Measurements from ENCODE around the gene DPP4. TPM values are rescaled to one million over a fixed set of nuclear protein-coding genes. Genes with fewer than 3 reads are reported as not detected.
"Not testable (repeated sequence)": the region's sequence is repeated elsewhere in the genome, so short reads cannot be mapped to it uniquely, and the experiment has no call there.

DPP4 gene
- polyA plus RNA-seq, 2 of the 4 experiments (the other 2 are of a cell fraction) = 0.17 to 0.27 TPM

DNA sequence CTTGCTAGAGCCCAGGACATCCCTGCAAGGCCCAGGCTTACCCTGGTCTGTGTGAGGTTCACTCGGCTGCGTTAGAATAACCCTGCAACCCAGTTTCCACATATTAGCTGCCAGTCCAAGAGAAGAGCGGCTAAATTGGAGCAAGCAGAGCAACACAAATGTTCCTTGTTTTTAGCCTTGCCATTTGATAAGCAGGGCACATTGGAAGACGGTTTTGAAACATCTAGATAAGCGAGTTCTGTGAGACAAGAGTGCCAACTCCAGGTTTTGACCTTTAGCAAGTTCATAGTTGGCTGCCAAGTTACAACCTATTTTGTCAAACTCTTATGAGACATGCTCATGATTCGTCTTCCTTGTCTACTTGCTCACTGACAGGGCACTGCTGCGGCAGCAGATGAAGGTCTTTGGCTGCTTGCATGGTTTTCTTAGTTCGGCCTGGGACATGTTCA is 23.5 kb downstream of the DPP4 start:
- CTCF ChIA-PET = no interaction called here
- Histone ChIP-seq H3K4me2 (no peak overlapping the region), H3K27ac (no peak overlapping the region), H3K9me3 (no peaks in the 10 kb centered on the region), H3K4me3 (no peak overlapping the region), H3K4me1 (no peaks in the 10 kb centered on the region)
- no peak for DNase-seq (ENCODE audit: low read depth in 1 of 2, low spot score in 1 of 2)
- FAIRE-seq = no peak
- POLR2A ChIA-PET = no interaction called here
- WGBS (ENCODE audit: missing lambda C conversion rate) = 67% methylated on average over 8 of the region's 8 CpGs
- no peak for ATAC-seq
- no peak for TF ChIP-seq POLR2A (IDR thresholded peaks at IDR 0.05; ENCODE audit: low read length)
- TF ChIP-seq, protein P1, sequence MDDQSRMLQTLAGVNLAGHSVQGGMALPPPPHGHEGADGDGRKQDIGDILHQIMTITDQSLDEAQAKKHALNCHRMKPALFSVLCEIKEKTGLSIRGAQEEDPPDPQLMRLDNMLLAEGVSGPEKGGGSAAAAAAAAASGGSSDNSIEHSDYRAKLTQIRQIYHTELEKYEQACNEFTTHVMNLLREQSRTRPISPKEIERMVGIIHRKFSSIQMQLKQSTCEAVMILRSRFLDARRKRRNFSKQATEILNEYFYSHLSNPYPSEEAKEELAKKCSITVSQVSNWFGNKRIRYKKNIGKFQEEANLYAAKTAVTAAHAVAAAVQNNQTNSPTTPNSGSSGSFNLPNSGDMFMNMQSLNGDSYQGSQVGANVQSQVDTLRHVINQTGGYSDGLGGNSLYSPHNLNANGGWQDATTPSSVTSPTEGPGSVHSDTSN (IDR thresholded peaks at IDR 0.05) = no peak
- TF ChIP-seq HDAC2 (IDR thresholded peaks at IDR 0.05) = no peak
- TF ChIP-seq, protein P2, sequence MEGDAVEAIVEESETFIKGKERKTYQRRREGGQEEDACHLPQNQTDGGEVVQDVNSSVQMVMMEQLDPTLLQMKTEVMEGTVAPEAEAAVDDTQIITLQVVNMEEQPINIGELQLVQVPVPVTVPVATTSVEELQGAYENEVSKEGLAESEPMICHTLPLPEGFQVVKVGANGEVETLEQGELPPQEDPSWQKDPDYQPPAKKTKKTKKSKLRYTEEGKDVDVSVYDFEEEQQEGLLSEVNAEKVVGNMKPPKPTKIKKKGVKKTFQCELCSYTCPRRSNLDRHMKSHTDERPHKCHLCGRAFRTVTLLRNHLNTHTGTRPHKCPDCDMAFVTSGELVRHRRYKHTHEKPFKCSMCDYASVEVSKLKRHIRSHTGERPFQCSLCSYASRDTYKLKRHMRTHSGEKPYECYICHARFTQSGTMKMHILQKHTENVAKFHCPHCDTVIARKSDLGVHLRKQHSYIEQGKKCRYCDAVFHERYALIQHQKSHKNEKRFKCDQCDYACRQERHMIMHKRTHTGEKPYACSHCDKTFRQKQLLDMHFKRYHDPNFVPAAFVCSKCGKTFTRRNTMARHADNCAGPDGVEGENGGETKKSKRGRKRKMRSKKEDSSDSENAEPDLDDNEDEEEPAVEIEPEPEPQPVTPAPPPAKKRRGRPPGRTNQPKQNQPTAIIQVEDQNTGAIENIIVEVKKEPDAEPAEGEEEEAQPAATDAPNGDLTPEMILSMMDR (IDR thresholded peaks at IDR 0.05) = no peak
- TF ChIP-seq MYC (IDR thresholded peaks at IDR 0.05; ENCODE audit: borderline replicate concordance, low read length) = no peak
- TF ChIP-seq HOXA7 (CRISPR knock-in tag; IDR thresholded peaks at IDR 0.05) = no peak
- no peak for TF ChIP-seq RAD21 (conservative IDR thresholded peaks at IDR 0.05 in 1 of 2, IDR thresholded peaks at IDR 0.05 in 1 of 2)
- TF ChIP-seq ESRRA (IDR thresholded peaks at IDR 0.05; ENCODE audit: borderline replicate concordance, low read length) = no peak
- TF ChIP-seq CBX2 (IDR thresholded peaks at IDR 0.05; ENCODE audit: borderline replicate concordance, low read depth) = no peak
- TF ChIP-seq EHMT2 (IDR thresholded peaks at IDR 0.05; ENCODE audit: low read depth) = no peak
- no peak for TF ChIP-seq MAZ (IDR thresholded peaks at IDR 0.05; ENCODE audit: borderline replicate concordance, low read depth, low read length)
- TF ChIP-seq HEYL (CRISPR knock-in tag; IDR thresholded peaks at IDR 0.05) = no peak
- no peak for TF ChIP-seq RARB (CRISPR knock-in tag; IDR thresholded peaks at IDR 0.05)
- TF ChIP-seq, protein P3, sequence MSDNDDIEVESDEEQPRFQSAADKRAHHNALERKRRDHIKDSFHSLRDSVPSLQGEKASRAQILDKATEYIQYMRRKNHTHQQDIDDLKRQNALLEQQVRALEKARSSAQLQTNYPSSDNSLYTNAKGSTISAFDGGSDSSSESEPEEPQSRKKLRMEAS (IDR thresholded peaks at IDR 0.05) = no peak
- TF ChIP-seq, protein P4, sequence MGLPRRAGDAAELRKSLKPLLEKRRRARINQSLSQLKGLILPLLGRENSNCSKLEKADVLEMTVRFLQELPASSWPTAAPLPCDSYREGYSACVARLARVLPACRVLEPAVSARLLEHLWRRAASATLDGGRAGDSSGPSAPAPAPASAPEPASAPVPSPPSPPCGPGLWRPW (IDR thresholded peaks at IDR 0.05) = no peak

DNA sequence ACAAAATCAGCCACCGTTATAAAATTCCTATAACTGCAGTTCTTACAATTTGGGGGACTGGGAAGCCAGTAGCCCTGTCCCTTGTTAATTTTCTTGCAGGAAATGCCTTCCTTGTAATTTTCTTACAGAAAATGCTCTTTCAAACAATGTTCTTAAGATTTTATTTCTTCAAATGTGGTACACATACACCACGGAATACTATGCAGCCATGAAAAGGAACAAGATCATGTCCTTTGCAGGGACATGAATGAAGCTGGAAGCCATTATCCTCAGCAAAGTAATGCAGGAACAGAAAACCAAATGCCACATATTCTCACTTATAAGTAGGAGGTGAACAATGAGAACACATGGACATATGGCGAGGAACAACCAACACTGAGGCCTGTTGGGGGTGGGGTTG is 24.9 kb downstream of the DPP4 start:
- DNase-seq (ENCODE audit: low read depth in 1 of 2, low spot score in 1 of 2); H3K4me2 ChIP-seq; H3K9me3 ChIP-seq; H3K27ac ChIP-seq; FAIRE-seq; H3K4me3 ChIP-seq; POLR2A ChIA-PET; H3K4me1 ChIP-seq; ATAC-seq; CTCF ChIA-PET: not testable (repeated sequence)
- WGBS (ENCODE audit: missing lambda C conversion rate) = 52% methylated on average over 3 of the region's 3 CpGs

DNA sequence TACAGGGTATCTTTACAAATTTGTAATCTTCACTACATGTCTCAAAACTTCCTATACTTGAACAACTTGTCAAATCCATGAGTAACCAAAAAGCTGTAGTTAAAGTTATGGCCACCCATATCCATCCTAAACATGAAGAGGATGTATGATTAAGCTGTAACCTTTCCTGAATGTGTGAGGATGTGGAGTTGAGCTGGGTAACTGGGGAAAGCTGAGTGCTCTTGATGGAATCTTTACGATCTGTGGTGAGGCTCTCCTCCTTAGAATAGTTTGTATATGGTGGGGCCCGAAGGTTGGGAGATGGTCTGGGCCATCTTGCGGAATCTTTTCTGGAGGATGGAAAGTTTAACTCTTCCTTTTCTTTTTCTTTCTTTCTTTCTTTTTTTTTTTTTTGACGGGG is 29.4 kb downstream of the DPP4 start:
- H3K4me3 ChIP-seq = no peak overlapping the region
- TF ChIP-seq KDM1A (IDR thresholded peaks at IDR 0.05; ENCODE audit: low read depth) (no peak), EP300 (IDR thresholded peaks at IDR 0.05) (no peak), NR3C1 (IDR thresholded peaks at IDR 0.05) (no peak), HDAC2 (IDR thresholded peaks at IDR 0.05) (no peak), ZSCAN20 (CRISPR knock-in tag; IDR thresholded peaks at IDR 0.05) (no peak), SMC3 (IDR thresholded peaks at IDR 0.05) (no peak), CHD4 (IDR thresholded peaks at IDR 0.05; ENCODE audit: borderline replicate concordance) (no peak), RARB (CRISPR knock-in tag; IDR thresholded peaks at IDR 0.05) (no peak), HEYL (CRISPR knock-in tag; IDR thresholded peaks at IDR 0.05) (no peak)
- TF ChIP-seq, protein P5, sequence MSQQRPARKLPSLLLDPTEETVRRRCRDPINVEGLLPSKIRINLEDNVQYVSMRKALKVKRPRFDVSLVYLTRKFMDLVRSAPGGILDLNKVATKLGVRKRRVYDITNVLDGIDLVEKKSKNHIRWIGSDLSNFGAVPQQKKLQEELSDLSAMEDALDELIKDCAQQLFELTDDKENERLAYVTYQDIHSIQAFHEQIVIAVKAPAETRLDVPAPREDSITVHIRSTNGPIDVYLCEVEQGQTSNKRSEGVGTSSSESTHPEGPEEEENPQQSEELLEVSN (IDR thresholded peaks at IDR 0.05; ENCODE audit: borderline replicate concordance, low read depth) = no peak
- TF ChIP-seq, protein P6, sequence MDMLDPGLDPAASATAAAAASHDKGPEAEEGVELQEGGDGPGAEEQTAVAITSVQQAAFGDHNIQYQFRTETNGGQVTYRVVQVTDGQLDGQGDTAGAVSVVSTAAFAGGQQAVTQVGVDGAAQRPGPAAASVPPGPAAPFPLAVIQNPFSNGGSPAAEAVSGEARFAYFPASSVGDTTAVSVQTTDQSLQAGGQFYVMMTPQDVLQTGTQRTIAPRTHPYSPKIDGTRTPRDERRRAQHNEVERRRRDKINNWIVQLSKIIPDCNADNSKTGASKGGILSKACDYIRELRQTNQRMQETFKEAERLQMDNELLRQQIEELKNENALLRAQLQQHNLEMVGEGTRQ (IDR thresholded peaks at IDR 0.05) = no peak
- TF ChIP-seq, protein P7, sequence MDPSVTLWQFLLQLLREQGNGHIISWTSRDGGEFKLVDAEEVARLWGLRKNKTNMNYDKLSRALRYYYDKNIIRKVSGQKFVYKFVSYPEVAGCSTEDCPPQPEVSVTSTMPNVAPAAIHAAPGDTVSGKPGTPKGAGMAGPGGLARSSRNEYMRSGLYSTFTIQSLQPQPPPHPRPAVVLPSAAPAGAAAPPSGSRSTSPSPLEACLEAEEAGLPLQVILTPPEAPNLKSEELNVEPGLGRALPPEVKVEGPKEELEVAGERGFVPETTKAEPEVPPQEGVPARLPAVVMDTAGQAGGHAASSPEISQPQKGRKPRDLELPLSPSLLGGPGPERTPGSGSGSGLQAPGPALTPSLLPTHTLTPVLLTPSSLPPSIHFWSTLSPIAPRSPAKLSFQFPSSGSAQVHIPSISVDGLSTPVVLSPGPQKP (IDR thresholded peaks at IDR 0.05; ENCODE audit: low read depth, low read length) = no peak
- no peak for ATAC-seq
- no peak overlapping the region for H3K4me2 ChIP-seq
- no peak overlapping the region for H3K27ac ChIP-seq
- 42% methylated on average over 4 of the region's 4 CpGs for WGBS (ENCODE audit: missing lambda C conversion rate)
- H3K4me1 ChIP-seq = no peaks in the 10 kb centered on the region
- ChIA-PET CTCF (no interaction called here), POLR2A (no interaction called here)
- no peak for FAIRE-seq
- H3K9me3 ChIP-seq = no peaks in the 10 kb centered on the region
- no peak for DNase-seq (ENCODE audit: low read depth in 1 of 2, low spot score in 1 of 2)
